GM18498 (cell line): Measurements from ENCODE around the gene DLGAP4.
"Not testable (repeated sequence)": the region's sequence is repeated elsewhere in the genome, so short reads cannot be mapped to it uniquely, and the experiment has no call there.

Experiments used
- ATAC-seq: cut with Tn5 transposase; IDR thresholded peaks from one replicate; pipeline ENCODE4 v1.9.1; 2021; ENCODE audit warnings: mild to moderate bottlenecking, moderate library complexity; ENCODE audit not compliant: unreplicated experiment

The DLGAP4 gene

DNA sequence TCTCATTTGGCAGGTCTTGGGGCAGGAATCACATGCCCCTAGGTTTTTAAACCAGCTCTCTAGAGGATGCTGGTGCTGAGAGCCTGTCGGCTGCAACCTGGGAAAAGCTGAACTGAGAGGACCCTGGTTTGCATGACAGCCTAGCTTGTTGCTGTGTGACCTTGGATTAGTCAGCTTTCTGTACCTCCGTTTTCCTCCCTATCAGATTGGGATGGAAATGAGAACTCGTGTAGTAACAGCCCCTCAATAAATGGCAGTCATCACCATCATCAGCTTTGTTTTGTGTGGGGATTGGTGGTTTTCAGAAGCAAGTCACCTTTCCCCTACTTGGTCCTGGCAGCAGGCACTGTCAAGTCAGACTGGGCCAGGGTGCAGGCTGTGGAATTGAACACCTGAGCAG, 159.9 kb downstream of the DLGAP4 start:
- no peak for ATAC-seq

DNA sequence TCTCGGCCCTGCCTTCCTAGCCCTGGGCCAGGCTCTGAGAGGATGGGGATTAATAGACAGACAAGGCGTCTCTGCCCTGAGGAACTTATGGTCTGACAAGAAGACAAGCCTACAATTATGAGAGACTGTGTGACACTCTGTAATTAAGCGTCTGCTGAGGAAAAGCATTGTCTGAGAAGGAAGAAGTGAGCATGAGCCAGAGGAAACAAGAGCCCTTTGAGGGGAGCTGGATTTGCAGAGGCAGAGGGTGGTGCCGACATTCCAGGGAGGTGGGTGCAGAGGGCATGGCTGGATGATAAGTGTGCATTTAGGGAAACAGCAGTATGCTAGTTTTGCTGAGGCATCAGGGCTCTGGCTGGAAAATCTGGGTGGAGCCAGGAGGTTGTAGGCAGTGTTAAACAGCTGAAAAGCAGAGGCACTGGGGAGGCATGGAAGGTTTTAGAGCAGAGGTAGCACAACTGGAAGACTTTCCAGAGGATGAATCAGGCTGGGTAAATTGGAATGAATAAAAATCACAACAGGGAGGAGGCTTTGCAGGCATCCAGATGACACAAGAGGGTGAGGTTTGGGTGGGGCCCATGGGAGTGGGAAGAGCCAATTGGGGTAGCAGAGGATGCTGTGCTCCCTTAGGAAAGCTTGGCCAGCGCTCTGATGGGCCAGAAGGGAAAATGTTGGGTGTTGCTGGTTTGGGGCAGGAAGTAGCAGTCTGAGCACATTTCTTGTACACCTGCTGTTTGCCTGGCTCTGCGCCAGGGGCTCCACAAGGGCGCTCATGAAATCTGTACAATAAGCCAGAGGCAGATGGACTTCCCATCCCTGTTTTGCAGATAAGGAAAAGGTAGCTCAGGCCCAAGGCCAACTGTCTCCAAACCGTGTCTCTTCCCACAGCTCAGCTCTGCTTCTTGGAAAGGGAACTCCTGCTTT, 161.2 kb downstream of the DLGAP4 start:
- no peak for ATAC-seq

DNA sequence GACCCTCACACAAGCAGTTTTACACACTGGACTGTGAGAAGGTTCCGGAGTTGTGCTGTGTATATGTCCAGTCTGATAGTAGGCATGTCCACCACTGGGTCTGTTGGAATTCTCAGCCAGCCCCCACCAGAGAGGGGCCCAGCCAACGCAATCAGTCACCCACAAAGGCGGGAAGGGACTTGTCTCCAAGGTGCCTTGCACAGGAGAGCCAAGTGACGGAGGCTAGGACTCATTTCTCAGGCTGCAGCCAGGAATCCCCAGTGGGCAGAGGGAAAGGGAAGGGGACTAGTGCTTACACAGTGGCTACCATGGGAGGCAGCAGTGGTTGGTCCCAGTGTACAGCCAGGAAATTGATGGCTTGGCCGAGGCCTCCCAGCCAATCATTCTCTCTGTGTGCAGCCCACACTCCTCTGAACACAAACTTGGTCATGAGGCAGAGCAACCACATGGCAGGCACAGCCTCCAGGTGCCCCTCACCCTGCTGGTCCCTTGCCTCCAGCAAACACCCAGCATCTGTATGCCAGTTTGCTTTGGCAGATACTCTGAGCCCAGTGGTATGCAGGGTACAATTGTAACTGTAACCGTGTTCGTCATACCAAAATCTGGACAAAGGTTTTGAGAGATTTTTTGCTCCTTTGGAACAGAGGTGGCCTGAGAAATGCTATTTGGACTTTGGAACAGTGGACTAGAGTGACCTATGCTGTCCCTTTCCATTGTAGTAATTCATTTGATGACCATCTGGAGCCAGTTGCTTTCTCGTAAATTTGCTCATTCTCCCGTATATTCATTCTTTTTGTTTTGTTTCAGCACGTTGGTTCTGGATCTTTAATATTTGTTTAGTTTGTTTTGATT, 162.2 kb downstream of the DLGAP4 start:
- no peak for ATAC-seq

DNA sequence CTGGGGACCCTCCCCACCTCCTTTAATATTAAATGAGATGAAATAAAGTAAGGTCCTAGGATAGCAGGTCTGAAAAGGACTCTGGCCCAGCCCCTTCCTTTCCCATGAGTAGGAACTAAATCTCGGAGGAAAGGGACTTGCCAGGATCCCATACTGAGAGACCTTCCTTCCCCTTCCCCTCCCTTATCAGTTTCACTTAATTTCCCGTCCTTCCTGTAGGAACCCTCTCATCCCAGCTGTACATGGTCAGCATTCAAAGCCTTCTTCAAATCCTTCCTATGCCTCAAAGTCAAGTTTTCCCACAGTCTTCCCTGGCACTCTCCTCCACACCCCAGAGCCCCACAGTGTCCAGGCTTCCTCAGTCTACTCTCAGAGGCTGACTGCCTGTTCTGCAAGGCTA, 163.8 kb downstream of the DLGAP4 start:
- ATAC-seq = no peak

DNA sequence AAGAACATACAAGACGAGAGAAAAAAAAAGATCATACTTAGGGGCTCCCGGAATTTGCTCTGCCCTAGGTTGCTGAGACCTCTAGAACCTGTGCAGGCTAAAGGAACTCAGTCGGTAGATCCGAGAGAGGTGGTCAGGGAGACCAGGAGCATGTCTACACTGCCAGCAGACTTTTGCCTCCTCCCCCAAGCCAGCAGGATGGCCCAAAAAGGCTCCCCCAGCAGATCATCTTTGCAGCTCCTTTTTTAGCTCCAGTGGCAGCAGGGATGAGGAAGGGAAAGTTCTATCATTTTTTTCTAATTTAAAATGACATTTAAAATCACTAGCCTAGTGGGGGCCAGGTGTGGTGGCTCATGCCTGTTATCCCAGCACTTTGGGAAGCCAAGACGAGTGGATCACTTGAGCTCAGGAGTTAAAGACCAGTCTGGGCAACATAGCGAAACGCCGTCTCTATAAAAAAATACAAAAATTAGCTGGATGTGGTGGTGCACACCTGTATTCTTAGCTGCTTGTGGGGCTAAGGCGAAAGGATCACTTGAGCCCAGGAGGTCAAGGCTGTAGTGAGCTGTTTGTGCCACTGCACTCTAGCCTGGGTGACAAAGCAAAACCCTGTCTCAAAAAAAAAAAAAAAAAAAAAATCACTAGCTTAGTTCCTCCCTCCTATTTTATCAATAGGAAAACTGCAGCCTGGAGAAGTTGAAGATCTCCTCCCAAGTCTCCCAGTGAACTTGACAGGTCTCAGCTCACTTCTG, 165.9 kb downstream of the DLGAP4 start:
- no peak for ATAC-seq

DNA sequence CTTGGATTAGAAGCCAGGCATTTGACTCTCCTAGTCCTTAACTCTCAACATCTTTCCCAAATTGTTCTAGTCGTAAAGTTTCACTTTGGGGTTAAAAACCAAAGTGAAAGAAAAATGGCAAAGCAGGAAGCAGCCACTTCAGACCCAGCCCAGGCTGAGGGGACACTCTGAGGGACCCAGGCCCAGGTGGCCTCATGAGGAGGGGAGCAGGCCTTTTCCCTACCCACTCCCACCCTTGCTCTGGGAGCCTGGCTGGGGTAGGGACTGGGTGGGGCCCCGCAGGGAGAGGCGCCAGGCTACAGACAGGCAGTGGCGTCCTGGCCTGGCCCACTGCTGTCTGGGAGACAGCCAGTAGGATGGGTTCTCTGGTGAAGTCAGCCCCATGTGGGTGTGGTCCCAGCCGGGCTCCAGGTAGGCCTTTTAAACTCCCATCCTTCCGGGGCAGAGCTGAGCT, 166.5 kb downstream of the DLGAP4 start:
- no peak for ATAC-seq

DNA sequence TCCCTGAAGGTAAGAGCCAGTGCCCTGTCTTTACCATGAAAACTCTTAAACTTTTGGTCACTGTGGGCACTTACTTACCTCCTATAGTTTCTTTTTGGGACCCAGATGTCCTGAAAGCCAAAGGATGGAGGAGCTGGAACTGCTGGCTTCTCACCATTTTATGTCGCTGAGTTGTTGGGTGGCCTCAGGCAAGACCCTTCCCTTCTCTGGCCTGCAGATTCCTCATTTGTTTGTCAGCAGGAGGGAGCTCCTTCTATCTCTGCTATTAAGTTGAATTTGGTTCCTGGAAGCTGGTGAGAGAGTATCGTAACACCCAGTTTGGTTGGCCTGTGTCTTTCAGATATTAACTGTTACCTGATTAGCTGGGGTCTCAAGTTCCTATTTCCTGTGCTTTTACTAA, 167.0 kb downstream of the DLGAP4 start:
- ATAC-seq = no peak

DNA sequence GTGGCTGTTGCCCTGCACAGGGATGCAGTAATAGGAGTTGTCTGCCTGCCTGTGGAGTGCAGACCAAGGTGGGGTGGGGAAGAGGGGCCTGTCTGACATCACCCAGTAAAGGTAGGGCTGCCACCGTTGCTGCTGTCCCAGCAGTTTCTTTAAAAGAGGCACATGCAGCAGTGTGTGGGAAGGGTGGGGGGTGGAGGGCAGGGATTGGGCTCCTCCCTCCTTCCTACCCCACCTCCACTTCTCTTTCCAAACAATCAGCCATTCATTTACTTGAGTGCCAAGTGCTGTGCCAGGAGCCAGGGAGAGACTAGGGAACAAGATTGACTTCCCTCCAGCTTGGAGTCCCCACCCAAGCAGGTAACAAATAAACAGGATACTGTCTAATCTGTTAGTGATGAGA, 168.4 kb downstream of the DLGAP4 start:
- no peak for ATAC-seq

DNA sequence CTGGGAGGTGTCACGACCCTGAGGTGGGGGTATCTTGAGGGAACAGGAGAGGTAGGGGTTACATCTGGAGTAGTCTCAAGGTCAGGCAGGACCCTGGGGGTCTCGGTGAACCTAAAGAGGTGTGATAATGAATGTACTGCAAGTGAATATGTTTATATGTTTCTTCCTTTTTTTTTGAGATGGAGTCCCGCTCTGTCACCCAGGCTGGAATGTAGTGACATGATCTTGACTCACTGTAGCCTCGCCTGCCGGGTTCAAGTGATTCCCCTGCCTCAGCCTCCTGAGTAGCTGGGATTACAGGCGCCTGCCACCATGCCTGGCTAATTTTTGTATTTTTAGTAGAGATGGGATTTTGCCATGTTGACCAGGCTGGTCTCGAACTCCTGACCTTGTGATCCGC, 168.9 kb downstream of the DLGAP4 start:
- not testable (repeated sequence) for ATAC-seq

DNA sequence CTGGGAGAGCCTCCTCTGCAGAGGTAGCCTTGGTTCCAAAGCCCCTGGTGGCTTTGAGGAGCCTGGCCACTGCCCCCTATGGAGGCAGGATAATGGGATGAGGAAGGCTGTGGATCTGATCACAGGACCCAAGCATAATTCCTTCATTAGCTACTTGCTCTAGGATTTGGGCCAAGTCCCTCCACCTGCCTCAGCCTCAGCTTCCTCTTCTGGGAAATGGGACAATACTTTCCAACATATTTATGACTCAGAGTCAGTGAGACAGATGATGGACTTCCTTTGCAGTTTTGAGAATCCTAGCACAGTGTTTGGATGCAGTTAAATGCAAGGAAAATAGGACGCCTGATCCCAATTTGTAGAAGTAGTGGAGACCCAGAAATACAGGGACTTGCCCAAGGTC, 171.3 kb downstream of the DLGAP4 start:
- no peak for ATAC-seq

DNA sequence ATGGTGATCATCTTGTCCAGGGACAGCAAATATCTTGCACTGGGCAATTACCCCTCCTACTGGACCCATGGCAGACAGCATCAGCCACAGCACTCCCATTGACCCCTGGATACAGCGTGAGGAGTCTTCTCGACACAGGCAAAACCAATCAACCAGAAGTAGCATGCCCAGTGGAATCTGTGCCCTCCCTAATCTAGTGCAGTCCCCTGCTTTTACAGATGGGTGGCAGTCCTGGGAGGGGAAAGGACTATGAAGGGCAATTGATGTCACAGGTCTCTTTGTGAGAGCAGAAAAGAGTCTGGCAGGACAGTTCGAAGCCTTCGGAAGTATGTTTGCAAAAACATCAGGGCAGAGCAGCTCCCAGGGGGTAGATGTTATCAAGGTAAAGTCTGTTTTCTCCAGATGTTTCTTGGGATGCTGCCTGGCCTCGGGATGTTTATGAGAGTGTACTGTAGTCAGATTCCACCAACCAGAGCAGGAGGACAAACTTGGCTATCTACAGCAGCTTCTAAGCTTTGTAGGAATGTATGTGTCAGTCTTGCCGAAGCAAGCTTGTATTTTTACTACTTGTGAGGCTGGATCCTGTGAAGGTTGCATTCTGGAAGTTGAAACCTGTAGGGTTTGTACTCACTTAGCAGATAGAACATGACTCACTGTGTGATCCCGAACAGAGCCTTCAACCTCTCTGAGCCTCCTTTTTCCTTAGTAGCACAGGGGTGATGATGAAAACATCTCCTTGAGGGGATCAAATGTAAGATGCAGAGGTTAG, 172.2 kb downstream of the DLGAP4 start:
- ATAC-seq = no peak

DNA sequence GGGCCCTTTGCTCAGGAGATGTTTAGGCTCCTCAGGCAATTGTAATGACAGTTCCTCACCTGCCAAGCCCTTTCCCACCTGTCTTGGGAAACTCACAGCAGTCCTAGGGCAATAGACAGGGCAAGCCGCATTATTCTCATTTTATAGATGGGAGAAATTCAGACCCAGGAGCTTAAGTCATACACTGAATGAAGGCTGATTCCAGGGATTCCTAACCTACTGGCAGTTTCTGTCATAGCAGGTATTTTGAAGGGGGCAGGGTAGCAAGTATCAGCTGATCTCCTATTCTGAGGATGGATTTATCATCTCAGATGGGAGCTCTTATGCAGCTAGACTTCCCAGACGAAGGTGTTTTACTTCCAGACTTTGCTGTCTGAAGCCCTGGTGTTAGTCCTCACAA, 173.8 kb downstream of the DLGAP4 start:
- no peak for ATAC-seq

DNA sequence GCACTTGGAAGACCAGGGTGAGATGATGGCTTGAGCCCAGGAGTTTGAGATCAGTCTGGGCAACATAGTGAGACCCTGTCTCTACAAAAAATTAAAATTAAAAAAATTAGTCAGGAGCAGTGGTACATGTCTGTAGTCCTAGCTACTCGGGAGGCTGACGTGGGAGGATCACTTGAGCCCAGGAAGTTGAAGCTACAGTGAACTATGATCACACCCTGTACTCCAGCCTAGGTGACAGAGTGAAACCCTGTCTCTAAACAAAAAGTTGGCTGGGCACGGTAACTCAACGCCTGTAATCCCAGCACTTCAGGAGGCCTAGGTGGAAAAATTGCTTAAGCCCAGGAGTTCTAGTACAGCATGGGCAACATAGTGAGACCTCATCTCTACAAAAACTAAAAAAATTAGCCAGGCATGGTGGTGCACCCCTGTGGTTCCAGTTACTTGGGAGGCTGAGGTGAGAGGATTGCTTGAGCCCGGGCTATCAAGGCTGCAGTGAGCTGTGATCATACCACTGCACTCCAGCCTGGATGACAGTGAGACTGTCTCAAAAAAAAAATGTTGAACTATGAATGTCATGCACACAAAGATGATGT, 174.4 kb downstream of the DLGAP4 start:
- no peak for ATAC-seq

DNA sequence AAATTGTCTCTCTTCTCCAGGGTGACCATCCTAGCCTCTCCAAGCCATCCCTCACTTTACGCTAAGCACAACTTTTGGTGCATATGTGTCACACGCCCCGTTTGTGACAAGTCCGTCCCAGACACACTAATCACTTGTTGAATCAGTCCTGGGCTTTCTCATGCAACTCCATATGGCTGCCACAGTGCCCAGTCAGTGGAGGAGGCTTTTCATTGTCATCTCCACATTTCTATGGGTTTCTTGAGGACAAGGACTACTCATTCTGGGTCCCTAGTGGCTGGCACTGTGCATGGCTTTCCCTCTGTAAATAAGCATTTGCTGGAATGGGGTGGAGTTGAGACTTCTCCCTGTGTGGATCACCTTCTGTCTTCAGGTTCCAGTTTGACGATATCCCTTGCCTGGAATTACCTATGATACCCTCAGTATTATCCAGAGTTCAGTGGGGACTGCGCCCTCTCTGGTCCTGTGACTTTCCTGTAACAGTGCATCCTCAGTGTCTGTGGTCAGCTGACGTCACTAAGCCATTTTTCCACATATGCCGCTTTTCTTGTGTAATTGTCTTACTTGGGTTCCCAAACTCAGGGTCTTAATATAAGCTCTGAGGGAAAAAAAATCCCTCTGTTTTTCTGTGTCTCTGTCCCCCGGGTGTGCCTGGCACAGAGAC, 175.4 kb downstream of the DLGAP4 start:
- no peak for ATAC-seq

DNA sequence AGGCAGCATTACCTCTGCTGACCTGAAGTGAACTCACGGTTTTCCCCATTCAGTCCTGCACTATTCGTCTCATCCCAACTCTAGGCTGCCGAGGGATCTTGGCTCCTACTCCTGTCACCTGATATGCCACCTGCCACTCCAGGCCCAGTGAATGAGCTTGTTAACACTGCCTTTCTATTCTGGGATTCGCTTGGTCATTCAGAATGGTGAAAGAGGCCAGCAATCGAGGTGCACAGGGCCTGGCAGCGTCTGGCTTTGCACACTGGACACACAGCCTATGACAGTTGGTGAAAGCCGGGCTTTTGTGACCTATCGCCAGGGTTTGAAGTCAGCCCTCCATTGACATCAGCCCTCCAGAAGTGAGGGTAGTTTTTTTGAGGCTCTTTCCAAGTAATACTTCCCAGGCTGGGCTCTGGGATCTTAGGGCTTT, 175.9 kb downstream of the DLGAP4 start:
- no peak for ATAC-seq

DNA sequence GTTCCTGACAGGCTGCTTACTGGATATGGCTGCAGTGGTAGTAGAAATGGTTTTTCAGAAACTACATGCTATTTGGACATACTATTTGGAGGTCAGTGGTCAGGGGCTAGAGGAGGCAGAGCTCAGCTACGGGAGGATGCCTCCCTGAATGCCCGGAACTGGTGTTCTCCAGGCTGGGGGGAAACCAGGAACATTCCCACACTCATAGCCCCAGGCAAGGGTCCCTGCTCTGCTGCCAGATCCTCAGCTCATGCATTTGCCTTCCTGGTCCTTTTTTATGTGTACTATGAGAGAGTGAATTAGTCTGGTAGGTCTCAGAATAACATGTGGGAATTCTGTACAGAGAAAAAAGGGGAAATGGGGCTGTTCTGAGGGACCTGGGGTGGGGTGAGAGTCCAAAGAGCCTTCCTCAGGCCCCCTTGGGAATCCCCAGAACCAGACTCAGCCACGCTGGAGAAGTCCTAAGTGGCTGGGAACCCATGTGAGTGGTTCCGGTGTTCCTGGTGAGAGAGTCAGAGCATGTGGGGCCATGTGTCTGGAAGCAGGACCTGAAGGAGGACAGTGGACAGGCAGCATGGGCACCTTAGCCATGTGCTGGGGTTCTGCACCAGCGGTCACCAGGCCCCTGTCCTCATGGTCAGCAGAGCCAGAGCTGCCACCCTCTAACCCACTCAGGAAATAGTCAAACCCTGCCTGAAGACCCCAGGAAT, 177.2 kb downstream of the DLGAP4 start:
- ATAC-seq = no peak

DNA sequence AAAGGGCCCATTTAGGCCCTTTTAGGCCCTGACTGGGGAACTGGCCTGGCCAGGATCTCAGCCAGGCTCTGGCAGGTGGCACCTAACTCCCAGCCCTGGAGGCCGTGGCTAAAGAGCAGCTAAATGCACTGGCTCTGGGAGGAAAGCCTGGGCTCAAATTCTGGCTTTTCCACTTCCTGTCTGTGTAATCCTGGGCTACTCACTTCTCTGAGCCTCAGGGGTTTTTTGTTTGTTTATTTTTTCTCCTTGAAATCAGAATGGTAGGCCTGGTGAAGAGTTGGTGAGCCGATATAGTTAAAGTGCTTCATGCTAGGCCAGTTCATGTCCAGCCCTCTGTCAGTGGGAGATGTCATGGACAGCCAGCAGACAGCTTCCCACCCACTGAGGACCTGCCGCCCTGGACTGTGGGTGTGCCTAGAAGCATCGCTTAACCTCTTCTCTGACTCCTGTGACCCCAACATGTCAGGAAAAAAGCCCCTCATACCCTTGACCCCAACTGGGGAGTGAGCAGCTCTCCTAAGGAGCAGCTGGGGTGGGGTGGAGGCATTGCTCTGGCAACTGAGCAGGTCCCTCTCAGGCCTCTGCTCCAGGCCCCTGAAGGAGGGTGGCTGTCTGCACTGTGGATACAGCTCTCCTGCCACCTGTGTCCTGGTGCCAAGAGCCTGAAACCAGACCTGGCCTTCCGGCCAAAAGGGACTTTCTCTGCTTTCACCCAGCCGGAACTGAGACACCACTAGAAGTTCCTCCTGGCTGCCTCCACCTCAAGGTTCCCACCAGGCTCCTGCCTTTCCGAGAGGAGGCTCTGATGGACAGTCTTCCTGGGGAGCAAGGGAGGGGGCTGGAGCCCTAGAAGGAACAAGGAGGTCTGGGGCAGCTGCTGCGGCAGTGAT, 178.0 kb downstream of the DLGAP4 start:
- no peak for ATAC-seq

DNA sequence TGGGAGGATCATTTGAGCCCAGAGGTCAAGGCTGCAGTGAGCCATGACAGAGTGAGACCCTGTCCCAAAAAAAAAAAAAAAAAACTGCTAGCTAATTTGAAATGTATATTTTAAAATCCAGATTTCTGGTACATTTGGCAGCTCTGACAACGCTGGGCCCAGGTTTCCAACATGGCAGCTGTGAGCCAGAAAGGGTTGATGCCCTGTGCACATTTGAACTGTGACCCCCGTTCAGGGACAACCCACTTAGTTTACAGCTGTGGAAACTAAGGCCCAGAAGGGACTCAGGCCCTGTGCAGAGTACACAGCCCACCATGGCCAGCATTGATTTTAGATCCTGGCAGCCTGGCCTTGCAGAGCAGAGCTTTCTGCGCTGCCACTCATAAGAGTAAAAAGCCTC, 179.1 kb downstream of the DLGAP4 start:
- ATAC-seq = no peak
